Measurements from ENCODE around the gene DCTN1.
A peak's percentile ranks its signal among the peaks of the same experiment; 100 is the strongest.

The DCTN1 gene

DNA sequence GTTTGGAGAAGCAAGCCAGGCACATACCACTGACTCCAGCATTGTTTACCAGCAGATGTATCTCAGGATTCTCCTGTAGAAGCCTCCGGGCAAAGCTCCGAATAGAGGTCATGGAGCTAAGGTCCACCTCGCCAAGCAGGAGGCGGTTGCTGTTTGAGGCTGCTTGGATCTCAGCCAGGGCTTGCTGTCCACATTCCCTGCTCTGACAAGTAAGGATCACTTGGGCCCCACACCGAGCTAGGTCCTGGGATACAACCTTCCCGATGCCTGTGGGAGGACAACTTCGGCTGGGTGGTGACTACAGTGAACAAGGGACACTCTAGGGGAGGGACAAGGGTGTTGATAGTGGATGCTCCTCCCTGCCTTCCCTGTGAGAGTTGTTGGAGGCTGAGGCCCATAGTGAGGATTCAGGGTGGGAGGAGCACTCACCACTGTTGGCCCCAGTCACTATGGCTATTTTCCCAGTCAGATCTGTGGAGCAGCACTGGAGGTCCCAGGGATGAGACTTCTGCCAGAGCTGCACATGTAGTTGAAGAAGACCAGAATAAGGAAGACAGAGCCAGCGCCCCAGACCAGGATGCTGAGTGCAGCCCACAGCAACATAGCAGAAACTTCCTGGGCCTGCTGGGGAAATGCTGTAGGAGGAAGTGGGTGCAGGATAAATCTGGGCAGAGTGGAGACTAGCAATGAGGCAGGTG, 33.0 kb upstream of the DCTN1 start:
- no peak for DNase-seq

DNA sequence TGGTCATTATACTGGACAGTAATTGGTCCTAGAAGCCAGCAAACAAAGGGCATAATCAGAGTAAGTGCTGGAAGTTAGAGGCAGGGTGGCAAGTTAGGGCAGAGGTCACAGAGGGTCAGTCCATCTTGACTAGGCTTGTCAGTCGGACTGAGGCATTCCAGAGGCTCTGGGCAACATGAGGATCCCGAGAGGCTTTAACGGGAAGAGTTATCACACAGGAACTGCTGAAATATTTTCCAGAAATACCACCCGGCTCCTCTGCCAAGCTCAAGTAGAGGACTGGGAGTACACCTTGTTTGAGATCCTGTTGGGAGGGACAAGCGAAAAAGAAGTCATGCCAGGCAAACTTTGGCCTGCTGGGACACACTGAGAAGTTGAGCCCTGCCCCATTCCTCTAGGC, 27.6 kb upstream of the DCTN1 start:
- DNase-seq: no peak

DNA sequence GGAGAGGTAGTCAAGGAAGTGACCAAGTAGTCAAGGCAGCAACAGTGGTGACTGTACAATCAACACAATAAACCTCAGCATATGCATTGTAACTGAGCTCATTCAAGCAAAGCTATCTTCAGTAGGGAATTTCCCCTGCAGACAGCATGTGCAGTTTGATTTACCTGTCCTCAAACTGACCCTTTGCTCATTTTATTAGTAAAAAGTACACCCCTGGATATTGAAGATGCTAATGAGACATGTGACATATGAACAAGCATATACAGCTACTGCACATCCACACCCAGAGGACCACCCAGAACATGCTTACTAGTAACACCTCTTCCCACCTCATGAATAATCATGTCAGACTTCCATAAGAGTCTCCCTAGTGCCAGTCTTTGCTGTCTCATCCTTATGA, 25.9 kb upstream of the DCTN1 start:
- DNase-seq: no peak

DNA sequence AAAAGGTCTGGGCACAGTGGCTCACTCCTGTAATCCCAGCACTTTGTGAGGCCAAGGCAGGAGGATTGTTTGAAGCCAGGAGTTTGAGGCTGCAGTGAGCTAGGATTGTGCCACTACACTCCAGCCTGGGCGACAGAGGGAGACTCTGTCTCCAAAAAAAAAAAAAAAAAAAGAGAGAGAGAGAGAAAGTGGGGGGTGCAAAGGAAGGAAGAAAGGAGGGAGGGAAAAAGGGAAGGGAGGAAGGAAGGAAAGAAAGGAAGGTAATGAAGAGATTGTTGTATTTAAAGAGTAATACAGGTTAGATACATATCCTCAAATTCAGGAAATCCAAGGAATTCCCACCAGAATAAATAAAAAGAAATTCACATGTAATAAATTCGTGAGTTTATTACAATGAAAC, 21.8 kb upstream of the DCTN1 start:
- no peak for DNase-seq

DNA sequence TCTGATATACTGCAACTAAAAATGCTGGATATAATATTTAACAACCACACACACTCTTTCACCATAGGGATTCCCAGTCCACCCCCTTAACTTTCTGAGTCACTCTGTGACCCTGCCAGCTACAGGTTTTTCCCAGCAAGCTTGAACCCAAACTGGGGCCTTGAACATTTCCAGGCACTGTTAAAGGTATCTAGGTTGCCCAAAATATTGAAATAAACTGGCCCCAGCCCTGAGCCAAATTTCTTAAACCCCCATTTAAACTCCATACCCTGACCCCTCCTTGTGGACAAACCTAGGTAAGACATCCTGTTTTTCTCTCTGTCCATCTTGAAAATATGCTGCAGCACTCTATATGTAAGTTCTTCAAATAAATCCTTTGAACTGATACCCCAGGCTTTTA, 19.7 kb upstream of the DCTN1 start:
- no peak for DNase-seq

DNA sequence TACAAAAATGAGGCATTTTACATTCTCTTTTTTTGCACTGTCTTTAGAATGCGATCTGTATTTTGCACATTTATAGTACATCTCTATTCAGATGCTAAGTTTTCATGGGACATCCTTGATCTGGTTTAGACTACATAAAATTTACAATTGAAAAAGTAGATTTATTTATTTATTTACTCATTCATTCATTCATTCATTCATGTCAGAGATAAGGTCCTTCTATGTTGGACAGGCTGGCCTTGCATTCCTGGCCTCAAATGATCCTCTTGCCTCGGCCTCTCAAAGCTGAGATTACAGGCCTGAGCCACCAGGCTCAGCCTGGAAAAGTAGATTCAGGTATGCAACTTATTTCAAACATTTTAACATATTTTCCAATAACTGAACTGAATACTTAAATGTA, 16.0 kb upstream of the DCTN1 start:
- no peak for DNase-seq

DNA sequence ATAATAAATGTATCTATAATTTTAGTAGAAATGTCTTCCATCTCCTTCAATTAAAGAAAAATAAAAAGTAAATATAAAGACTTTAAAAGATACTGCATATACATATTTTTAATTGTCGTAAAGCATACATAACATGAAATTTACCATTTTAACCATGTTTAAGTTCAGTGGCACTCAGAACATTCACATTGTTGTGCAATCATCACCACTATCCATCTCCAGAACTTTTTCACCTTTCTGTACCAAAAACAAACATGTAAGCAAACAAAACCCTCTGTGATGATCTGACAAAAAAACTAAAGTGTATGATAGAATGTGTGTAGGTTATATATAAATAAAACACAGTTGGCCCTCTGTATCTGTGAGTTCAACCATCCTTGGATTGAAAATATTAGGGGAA, 13.4 kb upstream of the DCTN1 start:
- DNase-seq: no peak

DNA sequence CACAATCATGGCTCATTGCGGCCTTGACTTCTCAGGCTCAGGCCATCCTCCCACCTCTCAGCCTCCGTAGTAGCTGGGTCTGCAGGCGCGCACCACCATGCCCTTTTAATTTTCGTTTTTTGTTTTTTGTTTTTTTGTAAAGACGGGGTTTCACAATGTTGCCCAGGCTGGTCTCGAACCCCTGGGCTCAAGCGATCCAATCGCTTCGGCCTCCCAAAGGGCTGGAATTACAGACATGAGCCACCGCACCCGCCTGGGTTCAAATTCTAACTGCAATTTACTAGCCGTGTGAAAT, 12.3 kb upstream of the DCTN1 start:
- no peak for DNase-seq

DNA sequence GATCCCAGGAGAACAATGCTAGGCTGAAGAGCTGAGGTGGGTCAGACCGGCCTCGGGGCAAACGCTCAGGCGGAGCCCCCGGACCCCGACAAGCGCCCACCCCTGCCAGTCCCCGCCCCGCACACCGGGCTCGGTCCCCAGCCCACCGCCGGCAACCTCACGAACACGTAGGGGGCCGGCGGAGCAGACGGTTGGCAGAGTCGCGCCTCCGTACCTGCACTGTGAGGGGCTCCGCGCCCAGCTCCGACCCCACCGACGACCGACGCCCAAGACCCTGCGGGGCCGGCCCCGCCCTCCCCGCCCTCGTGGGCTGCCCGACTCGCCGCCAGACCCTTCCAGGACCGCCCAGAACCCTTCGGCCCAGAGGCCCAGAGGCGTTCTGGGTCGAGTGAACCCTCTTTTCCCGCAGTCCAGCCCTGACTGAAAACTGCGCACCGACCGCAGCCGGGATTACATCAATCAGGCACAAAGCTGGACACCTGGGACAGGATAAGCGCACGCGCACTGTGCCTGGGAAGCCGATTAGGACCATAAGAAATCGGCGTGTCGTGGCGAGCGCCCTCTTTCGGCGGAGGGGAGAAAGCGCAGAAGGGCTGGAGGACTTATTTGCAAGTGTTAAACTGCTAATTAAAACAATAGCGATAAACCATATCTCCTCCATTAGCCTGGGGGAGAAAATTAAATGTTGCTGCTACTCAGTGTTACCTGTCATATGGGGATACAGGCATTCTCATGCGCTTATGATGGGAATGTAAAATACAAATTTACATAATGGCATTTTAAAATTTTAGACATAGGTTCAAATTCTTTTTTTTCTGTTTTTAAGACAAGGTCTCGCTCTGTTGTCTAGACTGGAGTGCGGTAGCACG, 11.7 kb upstream of the DCTN1 start:
- DNase-seq: peak; percentile 94

DNA sequence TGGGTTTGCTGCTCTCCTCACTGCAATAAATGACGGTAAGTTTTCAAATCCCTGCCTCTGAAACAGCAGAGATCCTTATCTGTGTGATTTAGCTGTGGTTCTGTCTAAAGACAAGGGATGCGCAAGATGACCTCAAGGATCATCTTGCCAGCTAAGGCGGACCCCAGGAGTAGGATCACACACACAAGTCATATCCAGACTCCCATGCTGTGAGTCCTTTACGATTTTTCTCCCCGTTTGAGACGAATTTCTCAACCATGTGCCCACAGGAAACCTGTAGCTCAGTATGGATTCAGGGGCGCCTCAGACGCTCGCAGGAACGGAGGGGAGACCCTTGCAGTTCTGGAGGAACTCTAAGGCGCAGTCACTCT, 11.1 kb upstream of the DCTN1 start:
- peak; percentile 13 for DNase-seq

DNA sequence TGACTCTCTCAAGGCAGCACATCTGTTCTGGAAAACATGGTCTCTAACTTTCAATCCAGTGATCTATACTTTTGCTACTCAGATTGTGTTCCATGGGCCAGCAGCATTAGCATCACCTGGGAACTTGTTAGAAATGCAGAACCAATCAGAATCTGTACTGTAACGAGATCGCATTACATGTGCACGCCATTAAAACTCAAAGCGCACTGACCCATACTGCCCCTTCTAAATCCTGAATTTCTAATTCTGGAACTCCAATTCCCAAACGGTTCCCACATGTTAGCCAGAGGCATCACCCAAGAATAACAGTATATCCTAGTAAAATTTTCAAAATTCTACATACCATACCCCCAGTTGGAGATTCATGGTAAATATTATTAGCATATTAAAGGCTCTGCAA, 10.5 kb upstream of the DCTN1 start:
- no peak for DNase-seq

DNA sequence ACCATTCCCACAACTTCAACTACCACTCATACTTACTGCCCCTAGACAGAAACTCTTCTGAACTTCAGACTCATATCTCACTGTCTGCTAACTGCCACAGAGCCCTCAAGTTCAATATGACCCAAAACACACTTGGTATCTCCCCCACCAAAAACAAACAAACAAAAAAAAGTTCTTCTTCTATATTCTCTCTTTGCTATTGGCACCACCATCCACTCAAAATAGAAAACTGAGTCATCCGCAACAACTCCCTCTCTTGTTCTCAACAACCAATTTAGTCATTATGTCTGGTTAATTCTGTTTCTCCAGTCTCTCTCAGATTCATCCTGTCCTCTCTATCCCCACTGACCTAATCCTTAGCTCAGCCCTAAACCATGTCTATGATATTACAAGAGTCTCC, 7.2 kb upstream of the DCTN1 start:
- DNase-seq: no peak

DNA sequence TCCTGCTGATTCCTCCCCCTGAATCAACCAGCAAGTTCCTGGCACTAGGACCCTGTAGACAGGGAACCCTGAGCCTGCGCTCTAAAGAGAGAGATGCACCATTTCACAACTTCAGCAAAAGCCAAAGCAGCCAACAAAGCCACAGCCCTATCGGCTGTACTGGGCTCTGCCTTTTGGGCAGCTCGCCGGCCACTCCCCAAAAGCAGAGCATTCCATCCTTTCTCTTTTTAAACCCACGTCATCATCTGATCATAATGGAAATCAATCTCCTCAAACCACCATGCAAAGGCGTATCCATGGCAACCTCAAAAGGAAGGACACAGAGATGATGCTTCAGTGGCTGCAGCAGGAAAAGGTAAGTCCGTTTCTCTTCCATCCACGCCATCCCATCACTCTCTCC, 5.3 kb upstream of the DCTN1 start:
- no peak for DNase-seq

DNA sequence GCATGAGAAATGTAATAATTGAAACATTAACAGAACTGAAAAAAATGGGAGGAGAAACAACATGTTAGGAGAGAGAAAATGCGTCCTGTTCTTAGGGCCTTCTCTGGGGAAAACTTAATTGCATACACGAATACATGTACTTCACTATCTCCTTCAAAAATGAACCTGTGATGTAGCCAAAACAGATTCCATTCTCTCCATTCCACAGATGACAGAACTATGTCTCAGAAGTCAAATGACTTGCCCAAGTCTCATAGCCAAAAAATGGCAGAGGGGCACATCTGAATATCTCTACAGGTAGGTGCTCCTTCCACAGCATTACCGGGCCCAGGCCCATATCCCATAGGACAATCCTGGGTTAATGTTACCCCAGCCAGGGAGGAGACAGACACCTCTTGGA, 3.9 kb upstream of the DCTN1 start:
- DNase-seq: no peak

DNA sequence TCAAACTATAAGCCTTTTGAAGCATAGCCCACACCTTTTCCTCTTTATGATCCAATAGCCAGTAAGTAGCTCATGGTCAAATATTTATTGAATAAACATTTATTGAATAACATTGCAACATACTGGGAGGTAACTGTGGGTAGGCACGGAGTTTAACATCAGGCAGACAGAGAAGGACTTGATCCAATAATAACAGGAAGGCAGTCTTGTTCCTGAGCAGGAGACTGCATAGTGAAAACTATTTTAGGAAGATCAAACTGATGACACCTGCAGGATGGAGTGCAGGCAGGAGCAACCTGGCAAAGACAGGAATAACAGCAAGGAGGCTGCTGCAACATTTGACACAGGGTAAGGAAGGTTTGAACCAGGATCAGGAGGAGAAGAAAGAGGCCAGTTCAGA, 3.1 kb upstream of the DCTN1 start:
- DNase-seq: no peak

DNA sequence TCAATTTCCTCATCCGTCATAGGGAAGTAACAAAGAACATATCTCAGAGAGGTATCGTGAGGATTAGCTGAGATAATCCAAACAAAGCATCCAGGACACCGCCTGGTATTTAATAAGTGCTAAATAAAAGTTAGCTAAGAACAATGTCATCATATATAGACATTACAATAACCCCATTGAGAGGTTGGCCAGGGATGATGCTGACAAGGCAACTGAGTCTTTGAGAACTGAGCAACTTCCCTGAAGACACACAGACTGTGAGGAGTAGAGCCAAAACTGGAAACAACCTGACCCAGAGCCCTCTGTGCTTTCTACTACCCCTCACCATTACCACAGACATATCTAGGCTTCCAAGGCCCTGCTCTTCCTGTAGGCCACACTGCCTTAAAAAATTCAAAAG, 1.6 kb upstream of the DCTN1 start:
- DNase-seq: no peak

DNA sequence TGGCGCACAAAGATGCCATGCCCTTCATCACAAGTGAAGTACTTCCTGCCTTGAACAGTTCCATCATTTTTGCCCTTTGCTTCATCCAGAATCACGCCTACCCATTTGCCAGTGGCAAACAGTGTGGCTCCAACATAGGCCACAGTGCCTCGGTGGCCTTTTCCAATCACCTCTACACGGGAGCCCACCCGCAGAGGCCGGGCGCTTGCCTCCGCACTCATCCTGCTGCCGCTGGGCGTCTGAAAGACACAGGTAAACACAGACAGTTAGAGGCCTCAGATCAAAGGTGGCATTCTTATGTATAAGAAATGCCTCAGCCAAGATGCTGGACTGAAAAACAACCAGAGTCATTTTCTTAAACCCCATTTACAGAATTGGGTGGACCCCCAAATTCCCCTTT, 2.1 kb downstream of the DCTN1 start:
- DNase-seq: no peak

DNA sequence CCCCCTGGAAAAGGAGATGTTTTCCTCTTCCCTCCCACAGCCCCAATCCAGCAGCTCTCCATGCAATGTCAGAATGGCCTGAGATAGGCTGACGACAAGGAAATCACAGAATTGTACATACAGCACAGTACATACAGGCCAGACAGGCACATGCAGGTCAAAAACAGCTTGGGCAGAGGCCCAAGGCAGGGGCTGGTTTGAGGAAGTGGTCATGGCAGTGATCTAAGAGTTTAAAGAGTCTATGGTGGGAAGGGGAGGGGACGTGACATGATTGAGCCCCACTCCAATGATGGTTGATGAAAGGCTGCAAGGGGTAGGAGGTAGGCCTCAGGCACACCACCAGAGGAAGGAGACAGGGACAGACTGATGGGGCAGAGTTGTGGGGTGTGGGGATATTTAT, 4.3 kb downstream of the DCTN1 start:
- DNase-seq: no peak

DNA sequence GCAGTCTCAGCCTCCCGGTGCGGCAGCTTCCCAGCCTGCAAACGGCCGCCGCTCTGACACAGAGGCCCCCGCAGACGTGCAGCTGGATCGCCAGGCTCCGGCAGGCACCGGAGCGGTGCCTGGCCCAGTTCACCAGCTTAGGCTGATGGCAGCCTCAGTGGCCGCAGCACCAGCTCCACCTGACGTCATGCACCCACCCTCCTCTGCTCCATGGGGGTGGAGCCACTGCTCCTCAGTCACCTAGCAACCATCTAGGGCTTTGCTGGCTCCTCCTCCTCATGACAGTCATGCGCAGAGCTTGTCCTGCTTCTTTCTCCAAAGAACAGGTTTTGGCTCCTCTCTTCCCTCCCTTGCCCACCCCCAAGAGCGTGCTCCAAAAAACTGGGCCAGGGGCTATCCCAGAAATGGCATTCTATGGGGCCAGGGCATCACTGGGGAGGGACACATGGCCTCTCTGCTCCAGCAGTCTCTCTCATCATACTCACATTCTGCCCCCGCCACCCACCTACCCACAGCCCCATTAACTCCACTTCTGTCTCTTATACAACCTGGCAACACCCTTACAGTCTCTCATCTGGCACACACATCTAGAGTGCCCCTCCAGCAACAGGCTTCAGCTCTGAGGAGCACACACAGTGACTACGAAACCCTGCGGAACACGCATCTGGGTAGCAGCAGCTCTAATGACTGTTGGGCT, 5.5 kb downstream of the DCTN1 start:
- no peak for DNase-seq

DNA sequence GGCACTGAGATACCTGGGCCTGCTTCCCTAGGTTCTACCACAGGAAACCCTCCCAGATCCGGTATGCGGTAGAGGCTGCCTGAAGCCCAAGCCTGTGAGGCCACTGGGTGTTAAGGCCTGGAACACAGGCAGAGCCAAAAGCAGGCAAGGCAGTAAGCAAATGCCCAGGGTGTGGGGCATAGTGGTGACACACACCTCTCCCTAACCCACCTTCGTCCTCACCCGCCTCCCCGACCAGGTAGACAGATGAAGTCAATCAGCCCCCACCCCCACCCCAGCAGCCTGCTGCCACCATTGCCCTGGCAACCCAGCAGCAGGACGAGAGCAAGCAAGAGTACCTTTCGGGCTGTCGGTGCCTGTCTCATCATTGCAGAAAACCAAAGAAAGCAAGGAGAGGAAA, 6.1 kb downstream of the DCTN1 start:
- no peak for DNase-seq

DNA sequence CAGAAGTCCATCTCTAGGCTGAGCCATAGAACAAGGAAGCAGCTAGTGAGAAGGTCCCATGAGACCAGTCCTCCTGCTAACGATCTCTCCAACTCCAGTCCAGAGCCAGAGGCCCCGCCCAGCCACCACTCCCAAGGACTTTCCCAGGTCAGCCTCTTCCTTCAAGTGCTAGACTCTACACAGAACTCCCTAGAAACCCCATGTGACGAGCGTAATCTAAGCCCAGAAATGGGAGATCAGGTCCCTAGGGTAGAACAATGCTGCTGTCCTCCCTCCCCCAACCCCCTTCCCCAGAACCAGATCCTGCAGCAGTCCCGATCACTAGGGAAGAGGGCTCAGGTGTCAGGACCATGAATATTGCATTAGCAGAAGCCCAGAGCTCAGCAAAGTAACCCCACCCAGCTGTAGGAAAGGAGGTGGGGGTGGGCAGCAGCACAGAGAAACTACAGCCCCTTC, 6.9 kb downstream of the DCTN1 start:
- DNase-seq: no peak

DNA sequence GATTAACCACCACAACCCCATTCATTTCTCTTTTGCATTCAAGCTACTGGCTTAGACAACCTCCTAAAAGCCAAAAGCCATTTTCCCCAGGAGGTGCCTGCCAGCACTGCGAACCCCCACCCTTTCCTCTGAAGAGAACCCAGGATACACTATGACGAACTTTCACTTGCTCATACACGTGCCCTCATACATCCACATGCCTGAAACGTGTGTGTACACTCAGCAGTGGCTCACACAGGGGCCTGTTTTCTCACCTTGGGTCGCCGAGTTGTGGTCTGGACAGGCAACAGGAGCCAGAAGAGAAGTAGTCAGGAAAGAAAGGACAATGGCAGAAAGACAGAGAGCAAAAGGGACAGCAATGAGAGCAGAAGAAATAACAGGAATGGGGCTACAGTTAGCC, 7.4 kb downstream of the DCTN1 start:
- DNase-seq: no peak

DNA sequence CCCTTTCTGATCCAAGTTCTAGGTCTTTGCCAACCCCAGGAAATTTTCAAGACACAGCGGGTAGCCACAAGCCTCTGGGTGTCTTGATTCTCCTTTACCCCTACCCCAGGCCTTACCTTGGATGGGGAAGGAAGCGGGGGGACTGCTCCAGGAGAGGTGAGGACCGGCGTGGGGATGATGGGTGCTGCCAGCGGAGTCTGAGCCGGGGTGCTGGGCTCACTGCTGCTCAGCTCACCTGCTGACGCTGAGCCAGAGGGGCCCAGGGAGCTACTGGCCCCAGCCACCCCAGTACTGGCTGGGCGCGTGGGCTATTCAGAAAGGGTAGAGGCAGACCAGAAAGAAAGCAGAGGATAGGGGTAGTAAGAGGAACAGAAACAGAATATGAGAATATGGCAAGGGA, 8.7 kb downstream of the DCTN1 start:
- DNase-seq: no peak

DNA sequence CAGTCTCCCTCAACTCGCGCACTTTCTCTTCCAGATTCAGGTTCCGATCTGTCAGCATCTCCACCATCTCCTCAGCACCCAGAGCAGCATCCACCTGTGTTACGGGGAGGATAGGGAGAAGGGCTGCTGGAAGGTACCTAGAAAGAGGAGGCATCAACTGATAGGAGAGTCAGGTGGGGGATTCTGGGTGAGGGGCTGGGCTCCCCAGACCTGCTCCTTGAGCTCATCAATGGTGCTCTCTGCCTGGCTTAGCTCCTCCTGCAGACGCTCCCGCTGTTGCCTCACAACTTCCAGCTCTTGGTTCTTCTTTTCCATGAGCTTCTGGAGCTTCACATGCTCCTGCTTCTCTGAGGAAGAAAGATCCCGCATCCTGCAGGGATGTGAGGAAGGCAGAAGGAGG, 10.1 kb downstream of the DCTN1 start:
- no peak for DNase-seq
